IPS-NIHi11 (cell line): ENCODE measurements around the gene DUSP28.
A peak's percentile ranks its signal among the peaks of the same experiment; 100 is the strongest.

Source experiments
- DNase-seq: peaks from one replicate; pipeline ENCODE4 v3.0.0; 2012; ENCODE audit warnings: mixed read lengths, low spot score

Gene DUSP28

GRCh38 chr2:240601061-240601830 is 41.1 kb downstream of the DUSP28 start:
- no peak for DNase-seq

- no peak for DNase-seq
Measured at GRCh38 chr2:240601831-240602160, 41.6 kb downstream of the DUSP28 start.

GRCh38 chr2:240602266-240603050 is 42.3 kb downstream of the DUSP28 start:
- no peak for DNase-seq

GRCh38 chr2:240603081-240603835 is 43.1 kb downstream of the DUSP28 start:
- DNase-seq = no peak

GRCh38 chr2:240603846-240604245 is 43.7 kb downstream of the DUSP28 start:
- no peak for DNase-seq

- peak; percentile 95 for DNase-seq
Measured at GRCh38 chr2:240604291-240604938, 44.3 kb downstream of the DUSP28 start.

GRCh38 chr2:240604939-240605716 is 45.0 kb downstream of the DUSP28 start:
- no peak for DNase-seq

GRCh38 chr2:240605867-240606743 is 45.9 kb downstream of the DUSP28 start:
- DNase-seq = no peak

- no peak for DNase-seq
Measured at GRCh38 chr2:240611601-240612210, 51.5 kb downstream of the DUSP28 start.
